ENCODE data around the gene PSMB7.

Gene PSMB7

GRCh38 chr9:124328285-124328684 lies 87.0 kb downstream of the PSMB7 start:
- no peak overlapping the region for H3K4me3 ChIP-seq (ENCODE audit: low read depth, low read length)
- no peak for TF ChIP-seq CTCF (IDR thresholded peaks at IDR 0.05; ENCODE audit: control insufficient read depth, extremely low read depth, insufficient read depth)
- no peak for DNase-seq (ENCODE audit: low read depth)

GRCh38 chr9:124327491-124327890 lies 87.8 kb downstream of the PSMB7 start:
- no peak overlapping the region for H3K4me3 ChIP-seq (ENCODE audit: low read depth, low read length)
- no peak for DNase-seq (ENCODE audit: low read depth)
- no peak for TF ChIP-seq CTCF (IDR thresholded peaks at IDR 0.05; ENCODE audit: control insufficient read depth, extremely low read depth, insufficient read depth)

- no peak for DNase-seq (ENCODE audit: low read depth)
- TF ChIP-seq CTCF (IDR thresholded peaks at IDR 0.05; ENCODE audit: control insufficient read depth, extremely low read depth, insufficient read depth): no peak
- H3K4me3 ChIP-seq (ENCODE audit: low read depth, low read length): no peak overlapping the region
Observed at GRCh38 chr9:124326378-124326777, 88.9 kb downstream of the PSMB7 start.

GRCh38 chr9:124325816-124326215 lies 89.4 kb downstream of the PSMB7 start:
- H3K4me3 ChIP-seq (ENCODE audit: low read depth, low read length): no peak overlapping the region
- TF ChIP-seq CTCF (IDR thresholded peaks at IDR 0.05; ENCODE audit: control insufficient read depth, extremely low read depth, insufficient read depth): no peak
- no peak for DNase-seq (ENCODE audit: low read depth)

GRCh38 chr9:124323904-124324303 lies 91.3 kb downstream of the PSMB7 start:
- TF ChIP-seq CTCF (IDR thresholded peaks at IDR 0.05; ENCODE audit: control insufficient read depth, extremely low read depth, insufficient read depth): no peak
- H3K4me3 ChIP-seq (ENCODE audit: low read depth, low read length): no peak overlapping the region
- DNase-seq (ENCODE audit: low read depth): no peak

- DNase-seq (ENCODE audit: low read depth): no peak
- no peak for TF ChIP-seq CTCF (IDR thresholded peaks at IDR 0.05; ENCODE audit: control insufficient read depth, extremely low read depth, insufficient read depth)
- H3K4me3 ChIP-seq (ENCODE audit: low read depth, low read length): no peak overlapping the region
Observed at GRCh38 chr9:124322618-124323432, 92.4 kb downstream of the PSMB7 start.

GRCh38 chr9:124321935-124322334 lies 93.3 kb downstream of the PSMB7 start:
- no peak for TF ChIP-seq CTCF (IDR thresholded peaks at IDR 0.05; ENCODE audit: control insufficient read depth, extremely low read depth, insufficient read depth)
- DNase-seq (ENCODE audit: low read depth): no peak
- H3K4me3 ChIP-seq (ENCODE audit: low read depth, low read length): no peak overlapping the region

Measured in LNCaP clone FGC (cell line).